Tibial nerve (tissue), 4 donors: ENCODE data around the gene TMEM218. TPM values are rescaled to one million over a fixed set of nuclear protein-coding genes. Genes with fewer than 3 reads are reported as not detected.

Source experiments
- DNase-seq, 2 donors: peaks; one replicate each; pipeline ENCODE4 v3.0.0-alpha.2; 2019; ENCODE audit warnings: low spot score in 2 of 2
- H3K27ac ChIP-seq, 4 donors: fragments of 200-600 bp; sonication (generic) in 3 of 4; one replicate each; pipeline ENCODE4 v1.5.1; 2017 to 2019; ENCODE audit warnings: mild to moderate bottlenecking in 1 of 4
- H3K27me3 ChIP-seq, 2 donors: fragments of 200-600 bp; sonication (generic) in 1 of 2; one replicate each; pipeline versions ENCODE4 v1.5.1 to v1.6.0; 2017 to 2019
- H3K36me3 ChIP-seq, 3 donors: fragments of 200-600 bp; sonication (generic); one replicate each; pipeline ENCODE4 v1.5.1; 2018 to 2019
- H3K4me1 ChIP-seq, 4 donors: fragments of 200-600 bp; sonication (generic) in 3 of 4; one replicate each; pipeline ENCODE4 v1.5.1; 2017 to 2019
- H3K4me3 ChIP-seq, 4 donors: fragments of 200-600 bp; sonication (generic) in 3 of 4; one replicate each; pipeline ENCODE4 v1.5.1; 2017 to 2019; ENCODE audit warnings: mild to moderate bottlenecking in 1 of 4, moderate library complexity in 1 of 4
- H3K9me3 ChIP-seq, 4 donors: fragments of 200-600 bp; sonication (generic) in 3 of 4; one replicate each; pipeline ENCODE4 v1.5.1; 2017 to 2019
- CTCF ChIP-seq, 5 experiments: fragments of 200-600 bp in 3 of 5; fragments of 450-650 bp in 2 of 5; sonication (generic) in 3 of 5; IDR thresholded peaks; one replicate each; pipeline ENCODE4 v1.5.1; 2016 to 2019; ENCODE audit warnings: antibody characterized with exemption in 5 of 5, mild to moderate bottlenecking in 3 of 5, moderate library complexity in 2 of 5
- EP300 ChIP-seq, 2 donors: sonication (generic); formaldehyde crosslinking; IDR thresholded peaks; one replicate each; pipeline ENCODE4 v1.6.1; 2017; ENCODE audit warnings: antibody characterized with exemption in 2 of 2, mild to moderate bottlenecking in 1 of 2
- POLR2A ChIP-seq, 2 donors: fragments of 450-650 bp; IDR thresholded peaks; one replicate each; pipeline ENCODE4 v1.6.1; 2017; ENCODE audit warnings: antibody characterized with exemption in 2 of 2, mild to moderate bottlenecking in 2 of 2, moderate library complexity in 2 of 2
- WGBS, 2 donors: methylation state at CpG; one replicate each; pipeline ENCODE4 v1.1.5; 2018; 5-methylcytosine and 5-hydroxymethylcytosine counted together
- total RNA-seq, 4 donors: library from RNA; depleted of rRNA; stranded (reverse); fragments of >200 nt; gene quantifications; one replicate each; pipeline ENCODE4 v1.1.0, GENCODE V29; 2016

TMEM218 gene
- total RNA-seq, 4 donors from 2014 or later: 17.2 to 30.6 (median 20.7) TPM

- no peak for DNase-seq
- H3K36me3 ChIP-seq: no peaks in the 10 kb centered on the region
Measured at GRCh38 chr11:125088576-125089455, 22.6 kb downstream of the TMEM218 start.

GRCh38 chr11:125088123-125088522, 23.3 kb downstream of the TMEM218 start:
- H3K27me3 ChIP-seq: no peaks in the 10 kb centered on the region
- DNase-seq: no peak
- H3K9me3 ChIP-seq: no peaks in the 10 kb centered on the region
- 77% methylated on average over 2 of the region's 2 CpGs for WGBS, 2 donors
- TF ChIP-seq CTCF (IDR thresholded peaks at IDR 0.05): no peak
- H3K4me1 ChIP-seq: peaks cover 0 to 6% (median 0%) of the 10 kb centered on the region in 4 donors
- H3K27ac ChIP-seq: no peak overlapping the region
- H3K36me3 ChIP-seq: no peaks in the 10 kb centered on the region
- no peak overlapping the region for H3K4me3 ChIP-seq

More at GRCh38 chr11:125088576-125089455, 22.6 kb downstream of the TMEM218 start:
- Histone ChIP-seq H3K27me3 (no peaks in the 10 kb centered on the region), H3K4me3 (no peak overlapping the region), H3K4me1 (peaks cover 0 to 6% (median 0%) of the 10 kb centered on the region in 4 donors), H3K27ac (no peak overlapping the region), H3K9me3 (no peaks in the 10 kb centered on the region)
- no peak for TF ChIP-seq CTCF (IDR thresholded peaks at IDR 0.05)
- TF ChIP-seq EP300 (IDR thresholded peaks at IDR 0.05): no peak
- no peak for TF ChIP-seq POLR2A (IDR thresholded peaks at IDR 0.05)
- 85 to 86% methylated on average over 20 of the region's 20 CpGs for WGBS, 2 donors

GRCh38 chr11:125086633-125087296, 24.7 kb downstream of the TMEM218 start:
- 72 to 83% methylated on average over 13 to 14 of the region's 14 CpGs for WGBS, 2 donors
- no peak for DNase-seq
- peaks cover 0 to 6% (median 2%) of the 10 kb centered on the region in 4 donors for H3K4me1 ChIP-seq
- H3K36me3 ChIP-seq: no peaks in the 10 kb centered on the region
- TF ChIP-seq POLR2A (IDR thresholded peaks at IDR 0.05): no peak
- no peak for TF ChIP-seq CTCF (IDR thresholded peaks at IDR 0.05)
- TF ChIP-seq EP300 (IDR thresholded peaks at IDR 0.05): no peak
- no peaks in the 10 kb centered on the region for H3K27me3 ChIP-seq
- H3K9me3 ChIP-seq: no peaks in the 10 kb centered on the region
- H3K27ac ChIP-seq: no peak overlapping the region
- no peak overlapping the region for H3K4me3 ChIP-seq

GRCh38 chr11:125085301-125086081, 25.9 kb downstream of the TMEM218 start:
- Histone ChIP-seq H3K36me3 (no peaks in the 10 kb centered on the region), H3K27ac (no peak overlapping the region), H3K4me1 (peaks cover 0 to 5% (median 0%) of the 10 kb centered on the region in 4 donors), H3K4me3 (no peak overlapping the region), H3K27me3 (no peaks in the 10 kb centered on the region), H3K9me3 (no peaks in the 10 kb centered on the region)
- 71 to 75% methylated on average over 18 to 20 of the region's 20 CpGs for WGBS, 2 donors
- DNase-seq: no peak
- no peak for TF ChIP-seq CTCF (IDR thresholded peaks at IDR 0.05)
- no peak for TF ChIP-seq EP300 (IDR thresholded peaks at IDR 0.05)
- TF ChIP-seq POLR2A (IDR thresholded peaks at IDR 0.05): no peak
